Choroid plexus epithelial cell (primary cell): ENCODE measurements around the gene ATM.
"Not testable (repeated sequence)": the region's sequence is repeated elsewhere in the genome, so short reads cannot be mapped to it uniquely, and the experiment has no call there.

Experiments
- DNase-seq: peaks from one replicate; pipeline ENCODE4 v3.0.0-alpha.2; 2010; ENCODE audit warnings: low read depth
- H3K4me3 ChIP-seq: 2 replicates; pipeline ENCODE4 v1.5.1; 2011; ENCODE audit warnings: low read depth, mild to moderate bottlenecking, control low read depth, low read length, moderate library complexity
- CTCF ChIP-seq: conservative IDR thresholded peaks from 2 replicates; pipeline ENCODE4 v1.5.1; 2011; ENCODE audit warnings: low read depth, mild to moderate bottlenecking, control low read depth, inconsistent platforms, low read length, moderate library complexity

The ATM gene

GRCh38 chr11:108351468-108351867 is 128.6 kb downstream of the ATM start:
- no peak overlapping the region for H3K4me3 ChIP-seq
- no peak for DNase-seq
- TF ChIP-seq CTCF: no peak

GRCh38 chr11:108364159-108364558 is 141.3 kb downstream of the ATM start:
- no peak for TF ChIP-seq CTCF
- DNase-seq: peak; percentile 30
- H3K4me3 ChIP-seq: no peak overlapping the region

GRCh38 chr11:108368134-108368533 is 145.3 kb downstream of the ATM start:
- DNase-seq: peak; percentile 4
- TF ChIP-seq CTCF: no peak
- H3K4me3 ChIP-seq: no peak overlapping the region

GRCh38 chr11:108369064-108369463 is 146.2 kb downstream of the ATM start:
- no peak overlapping the region for H3K4me3 ChIP-seq
- TF ChIP-seq CTCF: no peak
- DNase-seq: peak; percentile 11

- TF ChIP-seq CTCF: no peak
- no peak for DNase-seq
- no peak overlapping the region for H3K4me3 ChIP-seq
Measured at GRCh38 chr11:108370315-108370714, 147.4 kb downstream of the ATM start.

- no peak for DNase-seq
- no peak overlapping the region for H3K4me3 ChIP-seq
- no peak for TF ChIP-seq CTCF
Measured at GRCh38 chr11:108370990-108371389, 148.1 kb downstream of the ATM start.

GRCh38 chr11:108373505-108373904 is 150.6 kb downstream of the ATM start:
- H3K4me3 ChIP-seq, DNase-seq: not testable (repeated sequence)

- TF ChIP-seq CTCF: no peak
- DNase-seq: no peak
- no peak overlapping the region for H3K4me3 ChIP-seq
Measured at GRCh38 chr11:108388576-108388975, 165.7 kb downstream of the ATM start.
